Upper lobe of left lung (tissue), 6 donors: ENCODE measurements around the gene VPS35L. TPM values are rescaled to one million over a fixed set of nuclear protein-coding genes. Genes with fewer than 3 reads are reported as not detected.

ENCODE experiments used
- ATAC-seq, 2 donors: fragments of 200-7000 bp; cut with Tn5 transposase; one replicate each; pipeline ENCODE4 v1.9.1; 2022; ENCODE audit warnings: mild to moderate bottlenecking in 2 of 2, moderate library complexity in 2 of 2; ENCODE audit not compliant: low FRiP score in 2 of 2
- DNase-seq, 2 donors: peaks; one replicate each; pipeline ENCODE4 v3.0.0-alpha.2; 2019 to 2020
- H3K27ac ChIP-seq, 4 donors: fragments of 200-600 bp; sonication (generic); one replicate each; pipeline ENCODE4 v1.5.1; 2016 to 2019
- H3K27me3 ChIP-seq, 4 donors: fragments of 200-600 bp; sonication (generic); one replicate each; pipeline ENCODE4 v1.5.1; 2017 to 2019
- H3K36me3 ChIP-seq, 4 donors: fragments of 200-600 bp; sonication (generic); one replicate each; pipeline ENCODE4 v1.5.1; 2016 to 2019
- H3K4me1 ChIP-seq, 4 donors: fragments of 200-600 bp; sonication (generic); one replicate each; pipeline ENCODE4 v1.5.1; 2018 to 2019
- H3K4me3 ChIP-seq, 4 donors: fragments of 200-600 bp; sonication (generic); one replicate each; pipeline ENCODE4 v1.5.1; 2017 to 2019; ENCODE audit warnings: mild to moderate bottlenecking in 2 of 4, moderate library complexity in 1 of 4
- H3K9me3 ChIP-seq, 4 donors: fragments of 200-600 bp; sonication (generic); one replicate each; pipeline ENCODE4 v1.5.1; 2018 to 2019
- CTCF ChIP-seq, 6 experiments: fragments of 450-650 bp in 4 of 6; fragments of 200-600 bp in 2 of 6; sonication (generic) in 2 of 6; IDR thresholded peaks; one replicate each; pipeline ENCODE4 v1.5.1; 2016 to 2019; ENCODE audit warnings: antibody characterized with exemption in 6 of 6
- EP300 ChIP-seq, 4 donors: sonication (generic); formaldehyde crosslinking; IDR thresholded peaks; one replicate each; pipeline ENCODE4 v1.5.1; 2017; ENCODE audit warnings: antibody characterized with exemption in 4 of 4, control low read depth in 2 of 4
- POLR2A ChIP-seq, 4 donors: fragments of 450-650 bp; IDR thresholded peaks; one replicate each; pipeline ENCODE4 v1.5.1; 2016 to 2017; ENCODE audit warnings: antibody characterized with exemption in 4 of 4, mild to moderate bottlenecking in 2 of 4
- POLR2AphosphoS5 ChIP-seq, 2 donors: sonication (generic); formaldehyde crosslinking; IDR thresholded peaks; one replicate each; pipeline ENCODE4 v1.5.1; 2017; ENCODE audit warnings: antibody characterized with exemption in 2 of 2
- WGBS, 2 donors: methylation state at CpG; one replicate each; pipeline ENCODE4 v1.1.5; 2017 to 2018; 5-methylcytosine and 5-hydroxymethylcytosine counted together
- total RNA-seq, 6 donors: library from RNA; depleted of rRNA in 4 of 6; stranded (reverse); fragments of >200 nt in 4 of 6; gene quantifications; one replicate each; pipeline versions ENCODE4 v1.1.0 to v1.2.1, GENCODE V29; 2016 to 2021
- donor health status: DM: no; HTN: no; CAD: no; lungs with moderate emphysema.
- donor health status: DM: no; HTN: yes; CAD: no; lungs with severe emphysema.

Gene VPS35L
- total RNA-seq, 6 donors from 2014 or later, result 39.8 to 52.9 (median 45.2) TPM

- WGBS, 2 donors, result 2 to 6% methylated on average over 8 of the region's 8 CpGs
- Histone ChIP-seq H3K27me3 (no peaks in the 10 kb centered on the region), H3K4me1 (peaks cover 43 to 74% (median 57%) of the 10 kb centered on the region in 4 donors), H3K9me3 (no peaks in the 10 kb centered on the region), H3K4me3 (peak overlapping the region; percentile 73 to 98 (median 84)), H3K27ac (peak overlapping the region; percentile 90 to 97 (median 96)), H3K36me3 (peaks cover 3 to 12% (median 9%) of the 10 kb centered on the region in 4 donors)
- ATAC-seq (no peak), DNase-seq (no peak)
- no peak for TF ChIP-seq POLR2AphosphoS5 (IDR thresholded peaks at IDR 0.05)
- no peak for TF ChIP-seq POLR2A (IDR thresholded peaks at IDR 0.05)
- no peak for TF ChIP-seq CTCF (IDR thresholded peaks at IDR 0.05)
- TF ChIP-seq EP300 (IDR thresholded peaks at IDR 0.05), result no peak
These were observed 34.6 kb upstream of the VPS35L start for GRCh38 chr16:19520861-19521331.

- Histone ChIP-seq H3K27ac (peak within 1 kb of the TSS; percentile 90 to 97 (median 96)), H3K9me3 (no peaks in the 10 kb centered on the region), H3K27me3 (no peaks in the 10 kb centered on the region), H3K36me3 (peaks cover 0 to 3% (median 1%) of the 10 kb centered on the region in 4 donors), H3K4me3 (peak within 1 kb of the TSS; percentile 73 to 98 (median 84)), H3K4me1 (peaks cover 41 to 74% (median 57%) of the 10 kb centered on the region in 4 donors)
- peak; percentile 90 to 94 for ATAC-seq
- DNase-seq, result peak; percentile 98 to 99
- WGBS, 2 donors, result 0% methylated on average over 21 to 44 of the region's 62 CpGs
- peak in 3 of 4 donors; percentile 75 to 93 (median 84) for TF ChIP-seq POLR2A (IDR thresholded peaks at IDR 0.05)
- peak; percentile 83 to 95 for TF ChIP-seq POLR2AphosphoS5 (IDR thresholded peaks at IDR 0.05)
- peak in 3 of 6 experiments; percentile 5 to 32 (median 19) for TF ChIP-seq CTCF (IDR thresholded peaks at IDR 0.05)
- no peak for TF ChIP-seq EP300 (IDR thresholded peaks at IDR 0.05)
These were observed 33.8 kb upstream of the VPS35L start, which contains the start of gene GDE1 for GRCh38 chr16:19521471-19522396. TSS of gene GDE1 (minus strand) at chr16:19522098. CDS start at chr16:19521964, 134 bp downstream.

- TF ChIP-seq POLR2A (IDR thresholded peaks at IDR 0.05) (no peak), EP300 (IDR thresholded peaks at IDR 0.05) (peak in 1 of 4 donors; percentile 12)
- Histone ChIP-seq H3K36me3 (no peaks in the 10 kb centered on the region), H3K4me3 (peak overlapping the region in 3 of 4 donors; percentile 80 to 98 (median 88)), H3K27me3 (no peaks in the 10 kb centered on the region), H3K27ac (peak overlapping the region; percentile 90 to 97 (median 96)), H3K9me3 (no peaks in the 10 kb centered on the region), H3K4me1 (peaks cover 41 to 71% (median 57%) of the 10 kb centered on the region in 4 donors)
- 35 to 46% methylated on average over 5 of the region's 5 CpGs for WGBS, 2 donors
- no peak for DNase-seq
- peak in 1 of 2 donors; percentile 73 for ATAC-seq
These were observed 33.1 kb upstream of the VPS35L start for GRCh38 chr16:19522397-19522732.

GRCh38 chr16:19522760-19523159 lies 32.7 kb upstream of the VPS35L start:
- DNase-seq, result no peak
- Histone ChIP-seq H3K27ac (peak overlapping the region; percentile 90 to 97 (median 96)), H3K9me3 (no peaks in the 10 kb centered on the region), H3K36me3 (no peaks in the 10 kb centered on the region), H3K4me3 (no peak overlapping the region), H3K4me1 (peaks cover 41 to 67% (median 54%) of the 10 kb centered on the region in 4 donors), H3K27me3 (no peaks in the 10 kb centered on the region)
- TF ChIP-seq EP300 (IDR thresholded peaks at IDR 0.05), result no peak
- TF ChIP-seq POLR2A (IDR thresholded peaks at IDR 0.05), result no peak
- TF ChIP-seq POLR2AphosphoS5 (IDR thresholded peaks at IDR 0.05), result no peak
- TF ChIP-seq CTCF (IDR thresholded peaks at IDR 0.05), result no peak
- 63 to 82% methylated on average over 2 of the region's 2 CpGs for WGBS, 2 donors
- no peak for ATAC-seq

- ATAC-seq (no peak), DNase-seq (peak in 1 of 2 donors; percentile 10)
- Histone ChIP-seq H3K9me3 (no peaks in the 10 kb centered on the region), H3K4me1 (peaks cover 41 to 63% (median 53%) of the 10 kb centered on the region in 4 donors), H3K27me3 (no peaks in the 10 kb centered on the region), H3K4me3 (peak overlapping the region in 2 of 4 donors; percentile 93 to 96), H3K36me3 (peaks cover 0 to 2% (median 0%) of the 10 kb centered on the region in 4 donors), H3K27ac (peak overlapping the region; percentile 90 to 97 (median 96))
- TF ChIP-seq CTCF (IDR thresholded peaks at IDR 0.05) (no peak), POLR2AphosphoS5 (IDR thresholded peaks at IDR 0.05) (no peak)
- WGBS, 2 donors, result 63 to 72% methylated on average over 18 of the region's 18 CpGs
These were observed 32.3 kb upstream of the VPS35L start for GRCh38 chr16:19523184-19523558.
